Stimulated activated CD4-positive, alpha-beta T cell treated with anti-CD3 and anti-CD28 coated beads, Interleukin-15, amount 100 ng/mL, for 48 hours (primary cell): ENCODE results near the gene CLDN19.

Source experiments
- DNase-seq, 2 donors: peaks; one replicate each; pipeline ENCODE4 v3.0.0-alpha.2; 2020; ENCODE audit warnings: low read depth in 2 of 2

CLDN19 gene, protein sequence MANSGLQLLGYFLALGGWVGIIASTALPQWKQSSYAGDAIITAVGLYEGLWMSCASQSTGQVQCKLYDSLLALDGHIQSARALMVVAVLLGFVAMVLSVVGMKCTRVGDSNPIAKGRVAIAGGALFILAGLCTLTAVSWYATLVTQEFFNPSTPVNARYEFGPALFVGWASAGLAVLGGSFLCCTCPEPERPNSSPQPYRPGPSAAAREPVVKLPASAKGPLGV

DNA sequence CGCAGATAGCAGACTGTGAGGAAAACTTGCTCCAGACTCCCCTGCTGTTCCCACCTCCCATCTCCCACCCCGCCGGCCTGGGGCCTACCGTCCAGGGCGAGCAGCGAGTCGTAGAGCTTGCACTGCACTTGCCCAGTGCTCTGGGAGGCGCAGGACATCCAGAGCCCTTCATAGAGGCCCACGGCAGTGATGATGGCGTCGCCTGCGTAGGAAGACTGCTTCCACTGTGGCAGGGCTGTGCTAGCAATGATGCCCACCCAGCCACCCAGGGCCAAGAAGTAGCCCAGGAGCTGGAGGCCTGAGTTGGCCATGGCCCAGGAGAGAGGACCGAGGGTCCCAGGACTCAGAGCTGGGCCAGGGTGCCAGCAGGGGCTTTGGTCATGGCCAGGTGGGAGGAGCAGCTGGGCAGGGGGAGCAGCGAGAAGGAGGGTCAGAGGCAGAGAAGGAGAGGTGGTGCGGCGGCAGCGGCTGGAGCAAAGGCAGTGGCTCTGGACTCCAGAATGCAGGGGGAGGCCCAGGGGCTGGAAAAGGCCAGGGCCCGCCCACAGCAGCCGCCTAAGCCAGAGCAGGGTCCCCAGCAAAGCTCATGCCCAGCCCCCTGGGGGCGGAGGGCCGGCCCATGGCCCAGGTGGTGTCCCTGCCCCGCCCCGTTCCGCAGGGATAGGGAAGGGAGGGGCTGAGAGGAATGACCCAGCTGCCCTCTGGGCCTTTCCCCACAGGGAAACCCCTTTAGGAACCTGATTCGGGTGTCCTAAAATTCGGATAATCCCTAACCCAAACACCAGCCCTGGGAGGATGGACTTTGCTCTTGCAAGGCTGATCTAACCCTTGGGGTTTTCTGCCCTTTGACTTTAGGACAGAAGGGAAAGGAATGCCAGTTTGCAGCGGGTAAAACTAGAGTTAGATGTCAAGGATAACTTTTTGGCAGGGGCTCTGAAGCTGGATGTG, at the start of gene CLDN19:
Gene CLDN19, minus strand, starts transcription at position 484 of the 948 bp plus-strand sequence. Its CDS starts 173 bp downstream, at position 311.
- DNase-seq: no peak

DNA sequence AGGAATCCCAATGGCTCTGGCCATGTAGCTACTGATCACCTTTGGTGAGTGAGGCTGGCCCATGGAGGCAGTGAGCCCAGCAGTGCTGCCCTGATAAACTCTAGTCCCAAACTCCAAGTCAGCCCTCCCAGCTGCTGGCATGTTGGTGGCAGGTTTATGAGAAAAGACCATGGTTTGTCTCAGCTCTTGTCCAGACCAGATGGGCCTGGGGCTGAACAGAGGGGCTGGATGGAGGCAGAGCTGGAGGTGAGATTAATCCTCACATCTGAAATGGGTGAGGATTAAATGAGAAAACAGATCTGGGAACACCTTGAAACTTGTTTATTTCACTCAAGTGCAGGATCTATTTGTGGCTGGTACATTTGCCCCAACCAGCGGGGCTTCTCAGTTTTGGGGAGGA, 48.0 kb upstream of the CLDN19 start:
- no peak for DNase-seq

DNA sequence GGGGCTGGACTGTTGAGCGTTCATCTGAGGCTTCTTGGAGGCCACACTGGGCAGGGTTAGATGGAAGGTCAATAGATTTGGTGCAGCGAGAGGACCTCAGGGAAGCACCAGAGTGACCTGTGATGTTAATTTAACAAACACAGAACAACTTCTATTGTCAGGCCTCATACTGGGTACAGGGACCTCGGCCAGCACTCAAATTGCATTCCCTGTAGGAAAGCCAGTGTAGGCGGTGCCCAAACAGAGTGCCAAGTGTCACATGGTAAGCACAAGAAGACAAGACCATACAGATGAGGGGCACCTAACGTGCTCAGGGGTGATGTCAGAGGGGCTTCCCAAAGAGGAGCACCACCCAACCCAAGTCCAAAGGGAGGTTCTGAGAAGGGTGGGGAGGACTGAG, 46.1 kb upstream of the CLDN19 start:
- no peak for DNase-seq

DNA sequence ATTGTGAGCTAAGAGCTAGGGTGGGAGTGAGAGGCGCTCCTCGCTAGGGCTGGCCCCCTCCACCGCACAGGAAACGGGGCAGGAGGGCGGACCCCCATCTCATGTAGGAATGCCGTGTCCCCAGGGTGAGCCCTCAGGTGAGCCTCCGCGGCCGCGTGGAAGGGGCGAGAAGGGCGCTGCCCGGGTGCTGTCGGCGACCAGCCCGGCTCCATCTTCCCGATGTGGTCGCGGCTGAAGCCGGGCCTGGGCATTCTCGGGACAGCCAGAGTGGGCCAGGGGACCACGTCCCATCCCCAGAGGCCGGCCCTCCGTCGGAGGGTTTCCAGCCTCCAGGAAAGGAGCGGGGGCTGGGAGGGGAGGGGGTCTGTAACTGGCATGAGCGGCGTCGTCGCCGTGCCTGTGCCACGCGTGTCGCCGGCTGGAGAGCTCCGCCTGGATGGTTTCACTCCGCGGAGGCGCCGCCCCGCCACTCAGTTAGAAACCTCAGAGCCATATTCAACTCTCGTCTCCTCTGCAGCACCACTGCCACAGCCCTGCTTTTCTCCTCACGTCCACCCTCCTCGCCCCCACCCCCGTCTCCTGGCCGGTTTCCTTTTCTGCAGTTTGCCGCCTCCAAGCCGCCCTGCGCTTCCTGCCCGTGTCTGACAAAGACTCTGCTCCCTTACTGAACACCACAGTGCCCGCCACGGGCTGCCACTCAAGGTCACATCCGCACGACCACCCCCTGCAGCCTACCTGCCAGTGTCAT, 45.1 kb upstream of the CLDN19 start, which contains the start of gene TMEM269:
Gene TMEM269, plus strand, starts transcription at position 46 of the 748 bp plus-strand sequence. CDS start 4,903 bp downstream, outside the sequence.
- DNase-seq: peak; percentile 11 to 25

DNA sequence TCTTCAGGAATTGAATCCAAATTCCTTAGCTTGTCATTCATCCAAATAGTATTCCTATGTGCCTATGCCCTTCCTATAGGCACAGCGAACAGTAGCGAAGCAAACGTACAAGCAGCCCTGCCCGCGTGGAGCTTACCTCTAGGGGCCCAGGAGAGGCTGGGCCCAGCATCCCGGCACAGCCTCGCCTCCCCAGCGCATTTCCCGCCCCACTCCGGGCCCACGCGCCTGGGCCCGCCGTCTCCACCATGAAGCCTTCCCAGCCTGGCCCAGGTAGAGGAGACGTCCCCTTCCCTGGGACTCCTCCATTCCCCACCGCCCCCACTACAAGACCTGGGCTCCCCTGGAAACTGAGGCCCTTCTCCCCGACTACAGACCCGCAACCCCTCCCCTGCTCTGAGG, 44.5 kb upstream of the CLDN19 start:
- DNase-seq: no peak

DNA sequence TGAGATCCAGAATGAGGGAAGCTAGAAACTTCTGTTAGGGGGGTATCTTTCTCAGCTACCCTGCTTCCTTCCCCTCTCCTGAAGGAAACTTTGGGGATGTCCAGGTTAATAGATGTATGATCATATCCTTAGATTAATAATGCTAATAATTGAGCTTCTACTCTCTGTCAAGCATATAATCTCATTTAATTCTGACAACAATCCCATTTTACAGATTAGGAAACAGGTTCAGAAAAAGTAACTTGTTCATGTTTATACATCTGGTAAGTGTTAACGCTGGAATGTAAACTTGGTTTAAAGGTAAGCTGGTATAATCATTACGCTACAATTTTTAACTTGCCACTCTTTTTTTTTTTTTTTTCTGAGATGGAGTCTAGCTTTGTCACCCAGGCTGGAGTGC, 43.1 kb upstream of the CLDN19 start:
- DNase-seq: no peak

DNA sequence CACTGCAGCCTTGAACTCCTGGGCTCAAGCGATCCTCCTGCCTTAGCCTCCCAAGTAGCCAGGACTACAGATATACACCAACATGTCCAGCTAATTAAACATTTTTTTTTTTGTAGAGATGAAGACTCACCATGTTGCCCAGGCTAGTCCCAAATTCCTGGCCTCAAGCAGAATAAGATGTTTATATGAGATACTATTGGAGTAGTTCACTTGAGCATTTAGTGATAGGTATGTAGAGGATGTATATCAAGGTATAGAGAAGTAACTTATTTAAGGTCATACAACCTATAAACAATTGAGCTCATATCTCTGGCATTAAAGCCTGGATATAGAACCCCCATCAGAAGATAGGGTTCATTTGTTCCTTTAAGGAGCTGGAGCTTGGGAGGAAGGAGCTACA, 40.1 kb upstream of the CLDN19 start:
- no peak for DNase-seq

DNA sequence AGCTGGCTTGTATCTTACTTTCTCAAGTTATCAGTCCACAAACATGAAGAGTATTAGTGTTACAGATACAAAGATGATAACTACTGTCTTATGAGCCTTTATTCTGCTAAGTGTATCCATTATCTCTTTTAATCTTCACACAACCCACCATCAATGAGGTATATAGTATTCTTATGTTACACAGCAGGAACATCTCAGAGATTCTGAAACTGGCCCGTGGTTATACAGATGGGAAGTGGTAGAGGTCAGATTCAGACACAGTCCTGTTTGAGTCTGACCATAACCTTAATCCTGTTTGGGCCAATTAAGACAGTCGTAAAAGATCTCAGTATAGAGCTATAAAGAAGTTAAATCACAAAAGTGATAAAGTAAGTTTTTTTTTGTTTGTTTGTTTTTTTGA, 39.7 kb upstream of the CLDN19 start:
- DNase-seq: no peak

DNA sequence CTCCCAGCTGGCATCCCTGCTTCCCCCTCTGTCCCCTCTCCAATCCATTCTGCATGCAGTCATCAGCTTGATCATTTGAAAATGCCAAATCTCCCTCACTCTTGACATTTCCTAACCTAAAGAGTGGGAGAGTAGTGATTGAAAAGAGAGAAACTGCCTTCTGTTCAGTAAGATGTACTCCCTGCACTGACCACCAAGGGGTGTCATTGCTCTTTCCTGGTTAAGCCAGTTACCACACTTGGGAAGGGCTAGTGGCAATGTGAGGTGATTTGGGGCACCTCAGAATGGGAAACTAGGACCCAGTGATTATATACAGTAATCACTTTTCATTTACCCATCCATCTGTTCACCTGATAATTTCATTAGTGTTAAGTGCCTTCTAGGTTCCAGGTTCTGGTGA, 37.8 kb upstream of the CLDN19 start:
- DNase-seq: no peak

DNA sequence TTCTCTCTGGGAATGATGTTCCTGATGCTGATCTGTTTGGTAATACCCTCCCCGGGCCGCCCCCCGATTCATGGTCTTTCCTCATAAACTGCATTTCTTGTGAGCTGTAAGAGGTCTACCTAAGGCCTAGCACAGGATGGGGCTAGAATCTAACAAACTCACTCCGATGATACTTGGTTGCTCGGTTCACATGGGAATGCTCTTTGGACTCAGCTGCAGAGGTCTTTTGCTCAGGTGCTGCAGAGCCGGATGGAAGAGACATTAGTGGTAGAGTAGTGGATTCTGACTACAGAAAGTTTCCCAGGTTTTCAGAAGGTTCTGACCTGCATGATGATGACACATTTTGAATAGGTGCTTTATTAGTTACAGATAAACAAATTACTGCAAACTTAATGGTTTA, 36.5 kb upstream of the CLDN19 start:
- no peak for DNase-seq

DNA sequence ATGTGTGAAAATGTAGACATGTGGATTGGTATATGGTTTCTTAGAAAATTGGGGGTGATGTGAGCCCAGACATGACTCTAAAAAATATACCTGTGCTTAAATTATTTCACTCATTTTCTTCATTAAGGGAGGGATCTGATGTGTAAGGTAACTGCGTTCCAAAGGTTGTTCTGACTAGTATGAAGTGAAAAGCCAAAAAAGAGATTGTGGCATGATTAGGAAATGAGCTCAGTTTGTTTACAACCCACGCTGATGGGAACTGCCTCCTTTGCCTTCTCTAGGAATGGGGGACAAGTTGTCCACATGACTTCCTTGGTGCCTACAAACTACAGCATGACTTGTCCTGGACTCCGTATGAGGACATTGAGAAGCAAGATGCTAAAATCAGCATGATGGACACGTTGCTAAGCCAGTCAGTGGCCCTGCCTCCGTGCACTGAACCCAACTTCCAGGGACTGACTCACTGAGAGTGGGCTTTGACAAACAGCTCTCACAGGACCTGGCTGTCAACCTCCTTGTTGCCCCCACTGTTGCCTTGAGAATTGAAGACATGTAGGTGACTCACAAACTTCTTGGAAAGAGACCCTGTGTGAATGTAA, 35.0 kb upstream of the CLDN19 start:
- no peak for DNase-seq

DNA sequence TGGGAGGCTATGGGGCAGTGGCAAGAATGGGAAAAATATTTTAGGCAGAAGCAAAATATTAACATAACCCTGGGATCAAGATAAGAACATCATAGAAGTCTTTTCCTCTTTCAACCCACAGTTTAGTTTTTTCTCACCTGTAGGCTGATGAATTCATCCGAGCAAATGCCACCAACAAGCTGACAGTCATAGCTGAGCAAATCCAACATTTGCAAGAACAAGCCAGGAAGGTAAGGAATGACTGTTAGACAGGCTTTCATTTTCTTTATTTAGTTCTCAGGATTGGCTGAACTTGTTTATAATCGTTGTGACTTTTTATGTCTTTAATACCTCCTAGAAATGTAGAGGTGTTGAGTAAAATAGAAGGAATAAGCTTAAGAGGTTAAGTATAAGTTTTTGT, 33.4 kb upstream of the CLDN19 start:
- DNase-seq: no peak

DNA sequence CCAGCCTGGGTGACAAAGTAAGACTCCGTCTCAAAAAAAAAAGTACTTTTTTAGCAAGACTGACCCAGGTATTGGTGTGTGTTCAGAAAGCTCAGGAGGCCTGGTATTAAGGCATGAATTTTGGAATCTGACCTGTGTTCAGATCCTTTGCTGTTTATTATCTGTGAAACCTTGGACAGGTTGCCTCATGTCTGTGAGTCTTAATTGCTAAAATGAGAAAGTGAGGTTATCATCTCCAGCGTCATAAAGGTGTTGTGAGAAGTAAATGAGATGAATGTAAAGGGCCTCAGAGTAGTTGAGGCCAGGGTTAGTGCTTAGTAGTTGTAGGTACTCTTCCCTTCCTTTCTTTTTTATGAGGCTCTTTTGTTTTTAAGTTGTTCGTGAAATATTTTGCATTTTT, 29.8 kb upstream of the CLDN19 start:
- no peak for DNase-seq

DNA sequence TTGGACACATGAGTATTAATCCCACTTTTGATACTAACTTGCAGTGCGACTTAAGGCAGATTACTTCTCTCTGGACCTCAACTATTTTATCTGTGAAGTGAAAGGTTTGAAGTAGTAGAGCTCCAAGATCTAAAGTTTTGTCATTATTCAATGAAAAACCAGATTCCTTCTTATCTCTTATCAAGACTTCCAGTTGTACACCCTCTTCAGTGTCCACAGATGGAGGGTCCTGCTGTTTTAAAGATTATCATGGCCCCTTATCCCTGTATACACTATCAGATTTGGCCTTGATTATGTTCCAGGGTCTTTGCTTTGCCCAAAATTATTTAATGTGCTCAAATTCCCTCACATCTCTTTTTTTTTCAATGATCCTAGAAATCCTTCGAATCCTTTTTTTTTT, 28.1 kb upstream of the CLDN19 start:
- no peak for DNase-seq

DNA sequence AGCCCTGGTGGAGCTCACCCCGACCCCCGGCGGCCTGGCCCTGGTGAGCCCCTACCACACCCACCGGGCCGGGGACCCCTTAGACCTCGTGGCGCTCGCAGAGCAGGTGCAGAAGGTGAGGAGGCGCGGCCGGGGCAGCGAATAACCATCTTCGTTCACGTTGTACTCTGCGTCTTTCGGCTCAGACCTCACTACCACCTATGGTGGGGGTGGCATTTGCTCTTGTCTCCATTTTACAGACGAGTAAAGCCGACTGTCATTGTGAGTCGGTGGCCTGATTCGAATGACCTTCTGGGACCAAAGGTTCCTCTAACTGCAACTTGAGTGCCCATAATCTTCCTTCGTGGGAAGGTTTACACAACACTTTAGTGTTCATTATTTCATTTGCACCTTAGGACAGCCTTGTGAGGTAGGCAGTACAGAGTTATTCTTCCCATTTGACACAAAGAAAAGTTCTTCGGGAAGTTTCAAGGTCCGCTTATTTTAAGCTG, 27.5 kb upstream of the CLDN19 start:
- DNase-seq: no peak

DNA sequence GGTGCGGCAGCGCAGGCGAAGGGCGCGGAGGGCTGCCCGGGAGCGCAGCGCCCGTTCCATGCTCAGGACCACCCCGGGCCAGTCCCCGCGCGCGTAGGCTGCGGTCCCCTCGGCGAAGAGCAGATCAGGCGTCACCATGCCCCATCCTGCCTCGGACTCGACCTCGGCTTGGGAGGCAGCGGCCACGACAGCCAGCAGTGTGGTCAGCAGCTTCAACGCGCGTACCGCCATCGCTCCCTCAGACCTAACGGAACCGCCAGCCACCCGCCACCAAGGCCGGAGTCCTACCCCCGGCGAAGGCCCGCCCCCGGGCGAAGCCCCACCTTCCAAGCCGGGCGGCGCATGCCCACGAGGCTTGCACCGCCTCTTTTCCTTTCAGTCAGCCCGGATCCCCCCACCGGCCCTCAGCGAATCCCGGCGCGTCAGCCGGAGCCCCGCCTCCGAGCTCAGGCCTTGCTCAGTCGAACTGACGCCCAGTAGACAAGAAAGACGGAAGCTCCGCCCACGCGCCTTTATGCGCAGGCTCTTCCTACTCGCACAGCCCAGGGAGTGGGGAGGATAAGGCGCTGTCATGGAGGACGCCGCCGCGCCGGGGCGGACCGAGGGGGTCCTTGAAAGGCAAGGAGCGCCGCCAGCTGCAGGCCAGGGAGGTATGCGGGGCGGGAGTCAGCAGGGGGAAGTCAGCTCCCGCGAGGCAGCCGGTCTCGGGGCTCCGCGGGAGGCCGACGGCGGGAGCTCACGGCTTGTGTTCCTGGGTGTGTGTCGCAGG, 26.9 kb upstream of the CLDN19 start, which contains the start of the genes C1orf50 and P3H1:
Gene C1orf50, plus strand, starts transcription at position 509 of the 769 bp plus-strand sequence. Its CDS starts 63 bp downstream, at position 572.
Gene P3H1, minus strand, starts transcription at position 288 of the 769 bp plus-strand sequence. Its CDS starts 57 bp downstream, at position 231.
- peak; percentile 99 to 100 for DNase-seq

DNA sequence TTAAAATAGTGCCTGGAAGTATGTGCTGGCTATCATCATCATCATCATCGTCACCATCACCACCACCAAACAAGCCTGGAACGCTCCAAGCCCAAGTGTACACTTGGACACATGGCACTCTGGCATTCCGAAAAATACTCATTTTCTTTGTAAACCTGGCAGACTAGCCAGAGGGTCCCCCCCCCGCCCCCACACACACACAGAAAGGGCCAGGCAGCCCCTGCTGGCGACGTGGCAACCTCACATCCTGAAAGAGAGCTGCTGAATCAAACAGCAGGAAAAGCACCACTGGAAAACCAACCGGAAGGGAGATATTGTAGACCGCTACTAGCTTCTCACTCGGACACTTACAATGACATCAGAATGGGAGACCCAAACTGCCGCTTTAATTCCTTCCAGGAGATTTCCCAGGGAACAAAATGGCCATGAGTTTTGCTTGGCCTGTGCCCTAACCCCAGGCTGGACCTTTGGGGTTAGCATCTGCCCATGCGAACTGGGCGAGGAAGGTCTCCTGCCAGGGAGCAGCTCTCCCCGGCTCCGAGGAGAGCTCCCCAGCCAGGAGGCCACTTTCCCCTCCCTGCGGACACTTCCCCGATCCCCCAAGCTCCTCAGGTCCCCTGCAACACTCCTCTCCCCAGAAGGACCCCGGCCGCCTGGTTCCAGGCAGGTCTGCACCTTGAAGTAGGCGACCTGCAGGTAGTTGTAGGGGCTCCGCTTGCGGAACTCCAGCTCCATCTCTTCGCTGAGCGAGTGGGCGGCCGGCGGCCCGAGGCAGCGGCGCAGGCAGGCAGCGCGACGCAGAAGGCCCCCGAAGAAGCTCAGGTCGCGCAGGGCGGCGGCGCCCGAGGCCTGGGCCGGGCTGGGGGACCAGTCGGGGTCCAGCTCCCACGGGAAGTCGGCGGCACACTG, 26.1 kb upstream of the CLDN19 start:
- DNase-seq: peak; percentile 24 to 39

DNA sequence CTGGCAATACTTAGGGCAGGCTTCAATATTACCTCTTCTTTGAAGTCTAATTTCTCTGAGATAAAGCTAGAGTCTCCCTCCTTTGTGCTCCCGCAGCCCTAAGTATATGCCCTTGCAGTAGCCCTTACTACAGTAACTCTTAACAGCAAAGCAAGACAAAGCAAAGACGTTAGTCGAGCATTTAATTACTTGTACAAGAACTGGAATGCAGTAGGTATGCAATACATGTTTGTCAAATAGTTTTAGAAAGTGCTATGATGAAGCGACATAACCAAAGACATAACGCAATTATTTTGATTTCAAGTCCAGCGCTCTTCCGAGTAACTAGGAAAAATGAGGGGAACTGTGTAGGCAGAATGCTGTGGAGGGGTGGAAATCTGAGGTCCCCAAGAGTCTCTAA, 25.2 kb upstream of the CLDN19 start:
- DNase-seq: no peak

DNA sequence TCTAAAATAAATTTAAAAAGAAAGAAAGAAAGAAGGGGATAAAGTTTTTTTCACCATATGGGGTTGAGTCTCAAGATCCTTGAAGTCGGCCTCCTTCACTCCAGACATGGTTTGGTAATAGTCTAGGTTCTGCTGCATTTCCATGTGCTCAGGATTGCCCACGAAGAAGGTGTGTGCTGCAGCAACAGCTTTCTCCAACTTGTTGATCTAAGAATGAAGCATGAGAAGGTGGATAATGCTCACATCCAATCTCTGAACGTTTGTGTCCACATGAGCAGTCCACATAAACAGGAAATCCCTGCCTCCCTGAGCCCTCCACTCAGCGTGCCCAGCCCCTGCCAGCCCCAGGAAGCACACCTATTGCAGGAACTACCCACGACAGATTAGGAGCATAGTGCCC, 22.2 kb upstream of the CLDN19 start:
- no peak for DNase-seq

DNA sequence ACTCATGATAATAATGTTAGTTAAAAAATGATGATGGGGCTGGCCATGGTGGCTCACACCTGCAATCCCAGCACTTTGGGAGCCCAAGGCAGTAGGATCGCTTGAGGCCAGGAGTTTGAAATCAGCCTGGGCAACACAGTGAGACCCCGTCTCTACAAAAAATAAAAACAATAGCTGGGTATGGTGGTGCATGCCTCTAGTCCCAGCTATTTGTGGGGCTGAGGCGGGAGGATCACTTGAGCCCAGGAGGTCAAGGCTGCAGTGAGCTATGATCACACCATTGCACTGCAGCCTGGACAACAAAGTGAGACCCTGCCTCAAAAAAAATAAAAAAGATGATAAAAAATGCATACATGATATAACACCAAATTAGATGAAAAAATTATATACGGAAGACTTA, 21.5 kb upstream of the CLDN19 start:
- DNase-seq: no peak
